ENCODE measurements around the gene CCDC8.

DNA sequence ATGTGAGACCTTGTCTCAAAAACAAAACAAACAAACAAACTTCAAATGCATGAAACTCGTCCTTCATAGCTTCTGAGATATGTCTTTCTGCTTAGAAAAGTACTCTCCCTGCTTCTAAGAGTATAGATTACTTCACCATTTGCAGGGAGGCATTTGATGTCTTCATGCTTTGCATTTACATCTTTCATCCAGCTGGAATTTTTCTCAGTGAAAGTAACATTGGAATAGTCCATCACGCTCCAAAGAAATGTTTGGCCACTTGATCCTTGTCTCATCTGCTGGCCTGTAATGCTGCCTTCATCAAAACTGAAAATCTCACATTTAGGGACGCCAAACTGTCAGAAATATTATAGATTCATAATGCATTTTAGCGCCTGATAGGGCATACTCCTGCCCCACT is 38.8 kb upstream of the CCDC8 start:
- TF ChIP-seq, protein P1, sequence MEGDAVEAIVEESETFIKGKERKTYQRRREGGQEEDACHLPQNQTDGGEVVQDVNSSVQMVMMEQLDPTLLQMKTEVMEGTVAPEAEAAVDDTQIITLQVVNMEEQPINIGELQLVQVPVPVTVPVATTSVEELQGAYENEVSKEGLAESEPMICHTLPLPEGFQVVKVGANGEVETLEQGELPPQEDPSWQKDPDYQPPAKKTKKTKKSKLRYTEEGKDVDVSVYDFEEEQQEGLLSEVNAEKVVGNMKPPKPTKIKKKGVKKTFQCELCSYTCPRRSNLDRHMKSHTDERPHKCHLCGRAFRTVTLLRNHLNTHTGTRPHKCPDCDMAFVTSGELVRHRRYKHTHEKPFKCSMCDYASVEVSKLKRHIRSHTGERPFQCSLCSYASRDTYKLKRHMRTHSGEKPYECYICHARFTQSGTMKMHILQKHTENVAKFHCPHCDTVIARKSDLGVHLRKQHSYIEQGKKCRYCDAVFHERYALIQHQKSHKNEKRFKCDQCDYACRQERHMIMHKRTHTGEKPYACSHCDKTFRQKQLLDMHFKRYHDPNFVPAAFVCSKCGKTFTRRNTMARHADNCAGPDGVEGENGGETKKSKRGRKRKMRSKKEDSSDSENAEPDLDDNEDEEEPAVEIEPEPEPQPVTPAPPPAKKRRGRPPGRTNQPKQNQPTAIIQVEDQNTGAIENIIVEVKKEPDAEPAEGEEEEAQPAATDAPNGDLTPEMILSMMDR (IDR thresholded peaks at IDR 0.05; ENCODE audit: poor library complexity, severe bottlenecking): no peak
- TF ChIP-seq POLR2AphosphoS5 (IDR thresholded peaks at IDR 0.05) (no peak), EZH2 (IDR thresholded peaks at IDR 0.05; ENCODE audit: borderline replicate concordance, insufficient read depth, low read length, poor library complexity, severe bottlenecking) (no peak), TAF1 (IDR thresholded peaks at IDR 0.05; ENCODE audit: low read depth) (no peak), RAD21 (conservative IDR thresholded peaks at IDR 0.05) (no peak), MXI1 (conservative IDR thresholded peaks at IDR 0.05; ENCODE audit: poor library complexity, severe bottlenecking) (no peak)
- TF ChIP-seq, protein P2, sequence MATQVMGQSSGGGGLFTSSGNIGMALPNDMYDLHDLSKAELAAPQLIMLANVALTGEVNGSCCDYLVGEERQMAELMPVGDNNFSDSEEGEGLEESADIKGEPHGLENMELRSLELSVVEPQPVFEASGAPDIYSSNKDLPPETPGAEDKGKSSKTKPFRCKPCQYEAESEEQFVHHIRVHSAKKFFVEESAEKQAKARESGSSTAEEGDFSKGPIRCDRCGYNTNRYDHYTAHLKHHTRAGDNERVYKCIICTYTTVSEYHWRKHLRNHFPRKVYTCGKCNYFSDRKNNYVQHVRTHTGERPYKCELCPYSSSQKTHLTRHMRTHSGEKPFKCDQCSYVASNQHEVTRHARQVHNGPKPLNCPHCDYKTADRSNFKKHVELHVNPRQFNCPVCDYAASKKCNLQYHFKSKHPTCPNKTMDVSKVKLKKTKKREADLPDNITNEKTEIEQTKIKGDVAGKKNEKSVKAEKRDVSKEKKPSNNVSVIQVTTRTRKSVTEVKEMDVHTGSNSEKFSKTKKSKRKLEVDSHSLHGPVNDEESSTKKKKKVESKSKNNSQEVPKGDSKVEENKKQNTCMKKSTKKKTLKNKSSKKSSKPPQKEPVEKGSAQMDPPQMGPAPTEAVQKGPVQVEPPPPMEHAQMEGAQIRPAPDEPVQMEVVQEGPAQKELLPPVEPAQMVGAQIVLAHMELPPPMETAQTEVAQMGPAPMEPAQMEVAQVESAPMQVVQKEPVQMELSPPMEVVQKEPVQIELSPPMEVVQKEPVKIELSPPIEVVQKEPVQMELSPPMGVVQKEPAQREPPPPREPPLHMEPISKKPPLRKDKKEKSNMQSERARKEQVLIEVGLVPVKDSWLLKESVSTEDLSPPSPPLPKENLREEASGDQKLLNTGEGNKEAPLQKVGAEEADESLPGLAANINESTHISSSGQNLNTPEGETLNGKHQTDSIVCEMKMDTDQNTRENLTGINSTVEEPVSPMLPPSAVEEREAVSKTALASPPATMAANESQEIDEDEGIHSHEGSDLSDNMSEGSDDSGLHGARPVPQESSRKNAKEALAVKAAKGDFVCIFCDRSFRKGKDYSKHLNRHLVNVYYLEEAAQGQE (IDR thresholded peaks at IDR 0.05; ENCODE audit: borderline replicate concordance): no peak

Measured in neural cell (in vitro differentiated cells).